HepG2 (cell line): ENCODE measurements around the gene VIM. TPM values are rescaled to one million over a fixed set of nuclear protein-coding genes. Genes with fewer than 3 reads are reported as not detected.

Experiments
- CHD2 ChIP-seq: IDR thresholded peaks from 2 replicates; pipeline ENCODE4 v1.6.1; 2011; ENCODE audit warnings: low read depth, low read length, improper control_type of control experiment
- KMT2B ChIP-seq: IDR thresholded peaks from 2 replicates; pipeline ENCODE4 v1.6.1; 2016; ENCODE audit warnings: missing genetic modification reagents, missing compliant biosample characterization
- PTBP1 ChIP-seq: fragments of 200-400 bp; formaldehyde crosslinking; IDR thresholded peaks from 2 replicates; pipeline ENCODE4 v1.6.1; 2018; ENCODE audit warnings: low read length, low read depth; ENCODE audit not compliant: poor library complexity, severe bottlenecking
- ZFP90 ChIP-seq: sonication (generic); formaldehyde crosslinking; IDR thresholded peaks from 2 replicates; pipeline ENCODE4 v1.8.0; 2022; ENCODE audit warnings: missing genetic modification reagents, mild to moderate bottlenecking, inconsistent platforms, borderline replicate concordance
- ZNF24 ChIP-seq: fragments of 450-650 bp; IDR thresholded peaks from 2 replicates; pipeline ENCODE4 v1.6.1; 2017; ENCODE audit warnings: antibody characterized with exemption, mild to moderate bottlenecking
- ZSCAN22 ChIP-seq: sonication (generic); formaldehyde crosslinking; IDR thresholded peaks from 2 replicates; pipeline ENCODE4 v1.4.0; 2020; ENCODE audit warnings: mild to moderate bottlenecking, missing genetic modification reagents
- polyA plus RNA-seq, 8 experiments: library from polyadenylated mRNA; depleted of rRNA in 3 of 8; stranded (reverse) in 7 of 8; unstranded in 1 of 8; fragments of >200 nt; fragmentation: Illumina TruSeq in 4 of 8; extraction: Trizol in 4 of 8; gene quantifications; 2 replicates each; pipeline versions ENCODE4 v1.2.1 to v1.2.3, GENCODE V29; 2011 to 2016; ENCODE audit warnings: low read depth in 4 of 8, missing spikeins in 1 of 8, mixed read lengths in 1 of 8; ENCODE audit not compliant: insufficient read depth in 1 of 8
- total RNA-seq, 5 experiments: library from RNA; depleted of rRNA; stranded (reverse); fragments of >200 nt; fragmentation: Illumina TruSeq; extraction: Trizol; gene quantifications; 2 replicates each; pipeline ENCODE4 v1.2.3, GENCODE V29; 2016; ENCODE audit warnings: low read depth in 1 of 5
- TF ChIP-seq, protein P1 (sequence below): sonication (generic); formaldehyde crosslinking; IDR thresholded peaks from 2 replicates; pipeline ENCODE4 v1.4.0; 2020; ENCODE audit warnings: missing genetic modification reagents, borderline replicate concordance
- TF ChIP-seq, protein P2 (sequence below): sonication (generic); formaldehyde crosslinking; IDR thresholded peaks from 2 replicates; pipeline ENCODE4 v1.5.1; 2020; ENCODE audit warnings: missing genetic modification reagents, mild to moderate bottlenecking, borderline replicate concordance
- TF ChIP-seq, protein P3 (sequence below): sonication (generic); formaldehyde crosslinking; IDR thresholded peaks from 2 replicates; pipeline ENCODE4 v1.5.0; 2020; ENCODE audit warnings: missing genetic modification reagents
- TF ChIP-seq, protein P4 (sequence below): sonication (generic); formaldehyde crosslinking; IDR thresholded peaks from 2 replicates; pipeline ENCODE4 v1.8.1; 2023; ENCODE audit warnings: mild to moderate bottlenecking, moderate library complexity, missing genetic modification reagents
- TF ChIP-seq, protein P5 (sequence below): sonication (generic); formaldehyde crosslinking; IDR thresholded peaks from 2 replicates; pipeline ENCODE4 v1.4.0; 2020; ENCODE audit warnings: low read depth, missing genetic modification reagents

The VIM gene
- total and polyA plus RNA-seq, 2 of the 13 experiments (the other 11 are each of a cell fraction or from before 2014, with no cell fraction given) = not detected

DNA sequence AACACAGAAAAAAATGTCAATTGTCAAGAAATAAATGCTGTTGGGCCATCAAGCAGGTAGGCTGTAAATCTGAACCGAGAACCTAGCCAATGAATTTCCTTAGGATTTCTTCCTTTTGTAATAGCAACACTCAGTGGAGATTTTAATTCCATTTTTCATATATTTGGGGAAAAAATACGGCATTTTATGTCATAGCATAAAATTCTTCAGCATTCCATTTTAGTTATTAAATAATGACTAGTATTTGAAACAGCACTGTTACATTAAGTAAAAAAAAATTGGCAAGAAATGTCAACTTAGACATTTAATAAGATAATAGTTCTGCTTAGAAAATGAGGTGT is 12.3 kb upstream of the VIM start (continued):
- TF ChIP-seq, protein P1, sequence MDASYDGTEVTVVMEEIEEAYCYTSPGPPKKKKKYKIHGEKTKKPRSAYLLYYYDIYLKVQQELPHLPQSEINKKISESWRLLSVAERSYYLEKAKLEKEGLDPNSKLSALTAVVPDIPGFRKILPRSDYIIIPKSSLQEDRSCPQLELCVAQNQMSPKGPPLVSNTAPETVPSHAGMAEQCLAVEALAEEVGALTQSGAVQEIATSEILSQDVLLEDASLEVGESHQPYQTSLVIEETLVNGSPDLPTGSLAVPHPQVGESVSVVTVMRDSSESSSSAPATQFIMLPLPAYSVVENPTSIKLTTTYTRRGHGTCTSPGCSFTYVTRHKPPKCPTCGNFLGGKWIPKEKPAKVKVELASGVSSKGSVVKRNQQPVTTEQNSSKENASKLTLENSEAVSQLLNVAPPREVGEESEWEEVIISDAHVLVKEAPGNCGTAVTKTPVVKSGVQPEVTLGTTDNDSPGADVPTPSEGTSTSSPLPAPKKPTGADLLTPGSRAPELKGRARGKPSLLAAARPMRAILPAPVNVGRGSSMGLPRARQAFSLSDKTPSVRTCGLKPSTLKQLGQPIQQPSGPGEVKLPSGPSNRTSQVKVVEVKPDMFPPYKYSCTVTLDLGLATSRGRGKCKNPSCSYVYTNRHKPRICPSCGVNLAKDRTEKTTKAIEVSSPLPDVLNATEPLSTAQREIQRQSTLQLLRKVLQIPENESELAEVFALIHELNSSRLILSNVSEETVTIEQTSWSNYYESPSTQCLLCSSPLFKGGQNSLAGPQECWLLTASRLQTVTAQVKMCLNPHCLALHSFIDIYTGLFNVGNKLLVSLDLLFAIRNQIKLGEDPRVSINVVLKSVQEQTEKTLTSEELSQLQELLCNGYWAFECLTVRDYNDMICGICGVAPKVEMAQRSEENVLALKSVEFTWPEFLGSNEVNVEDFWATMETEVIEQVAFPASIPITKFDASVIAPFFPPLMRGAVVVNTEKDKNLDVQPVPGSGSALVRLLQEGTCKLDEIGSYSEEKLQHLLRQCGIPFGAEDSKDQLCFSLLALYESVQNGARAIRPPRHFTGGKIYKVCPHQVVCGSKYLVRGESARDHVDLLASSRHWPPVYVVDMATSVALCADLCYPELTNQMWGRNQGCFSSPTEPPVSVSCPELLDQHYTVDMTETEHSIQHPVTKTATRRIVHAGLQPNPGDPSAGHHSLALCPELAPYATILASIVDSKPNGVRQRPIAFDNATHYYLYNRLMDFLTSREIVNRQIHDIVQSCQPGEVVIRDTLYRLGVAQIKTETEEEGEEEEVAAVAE (CRISPR knock-in tag) = no peak
- TF ChIP-seq PTBP1 = no peak
- TF ChIP-seq, protein P2, sequence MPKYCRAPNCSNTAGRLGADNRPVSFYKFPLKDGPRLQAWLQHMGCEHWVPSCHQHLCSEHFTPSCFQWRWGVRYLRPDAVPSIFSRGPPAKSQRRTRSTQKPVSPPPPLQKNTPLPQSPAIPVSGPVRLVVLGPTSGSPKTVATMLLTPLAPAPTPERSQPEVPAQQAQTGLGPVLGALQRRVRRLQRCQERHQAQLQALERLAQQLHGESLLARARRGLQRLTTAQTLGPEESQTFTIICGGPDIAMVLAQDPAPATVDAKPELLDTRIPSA (CRISPR knock-in tag) = no peak
- TF ChIP-seq, protein P3, sequence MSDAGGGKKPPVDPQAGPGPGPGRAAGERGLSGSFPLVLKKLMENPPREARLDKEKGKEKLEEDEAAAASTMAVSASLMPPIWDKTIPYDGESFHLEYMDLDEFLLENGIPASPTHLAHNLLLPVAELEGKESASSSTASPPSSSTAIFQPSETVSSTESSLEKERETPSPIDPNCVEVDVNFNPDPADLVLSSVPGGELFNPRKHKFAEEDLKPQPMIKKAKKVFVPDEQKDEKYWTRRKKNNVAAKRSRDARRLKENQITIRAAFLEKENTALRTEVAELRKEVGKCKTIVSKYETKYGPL = no peak
- no peak for TF ChIP-seq ZSCAN22 (CRISPR knock-in tag)
- no peak for TF ChIP-seq ZFP90 (CRISPR knock-in tag)
- TF ChIP-seq, protein P4, sequence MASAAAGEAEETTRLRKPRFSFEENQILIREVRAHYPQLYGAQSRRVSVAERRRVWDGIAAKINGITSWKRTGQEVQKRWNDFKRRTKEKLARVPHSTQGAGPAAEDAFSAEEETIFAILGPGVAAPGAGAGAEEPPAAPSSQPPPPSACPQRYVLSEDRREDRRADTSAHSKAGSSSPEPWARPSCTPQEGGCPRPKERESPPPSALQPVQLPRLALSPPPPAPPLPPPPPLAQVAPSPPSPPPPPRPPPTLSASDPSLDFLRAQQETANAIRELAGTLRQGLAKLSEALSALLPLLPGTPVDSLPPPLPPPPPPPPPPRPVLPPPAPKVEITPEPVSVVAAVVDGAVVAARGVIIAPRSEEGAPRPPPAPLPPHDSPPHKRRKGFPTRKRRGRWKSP = no peak
- TF ChIP-seq ZNF24 = no peak
- TF ChIP-seq, protein P5, sequence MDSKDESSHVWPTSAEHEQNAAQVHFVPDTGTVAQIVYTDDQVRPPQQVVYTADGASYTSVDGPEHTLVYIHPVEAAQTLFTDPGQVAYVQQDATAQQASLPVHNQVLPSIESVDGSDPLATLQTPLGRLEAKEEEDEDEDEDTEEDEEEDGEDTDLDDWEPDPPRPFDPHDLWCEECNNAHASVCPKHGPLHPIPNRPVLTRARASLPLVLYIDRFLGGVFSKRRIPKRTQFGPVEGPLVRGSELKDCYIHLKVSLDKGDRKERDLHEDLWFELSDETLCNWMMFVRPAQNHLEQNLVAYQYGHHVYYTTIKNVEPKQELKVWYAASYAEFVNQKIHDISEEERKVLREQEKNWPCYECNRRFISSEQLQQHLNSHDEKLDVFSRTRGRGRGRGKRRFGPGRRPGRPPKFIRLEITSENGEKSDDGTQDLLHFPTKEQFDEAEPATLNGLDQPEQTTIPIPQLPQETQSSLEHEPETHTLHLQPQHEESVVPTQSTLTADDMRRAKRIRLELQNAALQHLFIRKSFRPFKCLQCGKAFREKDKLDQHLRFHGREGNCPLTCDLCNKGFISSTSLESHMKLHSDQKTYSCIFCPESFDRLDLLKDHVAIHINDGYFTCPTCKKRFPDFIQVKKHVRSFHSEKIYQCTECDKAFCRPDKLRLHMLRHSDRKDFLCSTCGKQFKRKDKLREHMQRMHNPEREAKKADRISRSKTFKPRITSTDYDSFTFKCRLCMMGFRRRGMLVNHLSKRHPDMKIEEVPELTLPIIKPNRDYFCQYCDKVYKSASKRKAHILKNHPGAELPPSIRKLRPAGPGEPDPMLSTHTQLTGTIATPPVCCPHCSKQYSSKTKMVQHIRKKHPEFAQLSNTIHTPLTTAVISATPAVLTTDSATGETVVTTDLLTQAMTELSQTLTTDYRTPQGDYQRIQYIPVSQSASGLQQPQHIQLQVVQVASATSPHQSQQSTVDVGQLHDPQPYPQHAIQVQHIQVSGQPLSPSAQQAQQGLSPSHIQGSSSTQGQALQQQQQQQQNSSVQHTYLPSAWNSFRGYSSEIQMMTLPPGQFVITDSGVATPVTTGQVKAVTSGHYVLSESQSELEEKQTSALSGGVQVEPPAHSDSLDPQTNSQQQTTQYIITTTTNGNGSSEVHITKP = no peak
- TF ChIP-seq KMT2B (CRISPR knock-in tag) = no peak
- no peak for TF ChIP-seq CHD2
